D721Med (cell line): ENCODE data around the gene SNX14.

Experiments used
- DNase-seq: peaks from one replicate; pipeline ENCODE4 v3.0.0; 2011; ENCODE audit warnings: low spot score; ENCODE audit not compliant: insufficient read length
- FAIRE-seq: peaks from 2 replicates; lab custom pipeline; 2011; peaks lifted over from hg19 to GRCh38; lab: Jason Lieb, UNC
- CTCF ChIP-seq: IDR thresholded peaks from 2 replicates; pipeline ENCODE4 v1.5.1; 2012; ENCODE audit warnings: mild to moderate bottlenecking, control low read depth; ENCODE audit not compliant: insufficient read depth; ENCODE audit errors: missing control alignments

SNX14 gene

GRCh38 chr6:85506441-85507093, 87.1 kb downstream of the SNX14 start:
- TF ChIP-seq CTCF: no peak
- no peak for DNase-seq
- no peak for FAIRE-seq

- DNase-seq (no peak), FAIRE-seq (no peak)
- TF ChIP-seq CTCF: no peak
Measured at GRCh38 chr6:85498596-85499258, 94.9 kb downstream of the SNX14 start.

GRCh38 chr6:85496856-85497255, 96.8 kb downstream of the SNX14 start:
- DNase-seq: no peak
- FAIRE-seq: no peak
- no peak for TF ChIP-seq CTCF

GRCh38 chr6:85496009-85496579, 97.6 kb downstream of the SNX14 start:
- TF ChIP-seq CTCF: no peak
- no peak for FAIRE-seq
- no peak for DNase-seq

- FAIRE-seq: no peak
- TF ChIP-seq CTCF: no peak
- no peak for DNase-seq
Measured at GRCh38 chr6:85494547-85495536, 98.8 kb downstream of the SNX14 start.

- TF ChIP-seq CTCF: no peak
- FAIRE-seq: no peak
- DNase-seq: no peak
Measured at GRCh38 chr6:85493389-85493788, 100.3 kb downstream of the SNX14 start.
